Stimulated activated CD4-positive, alpha-beta T cell treated with anti-CD3 and anti-CD28 coated beads, Interleukin-4, amount 100 ng/mL, for 4 hours (primary cell): ENCODE data around the gene EN2.
A peak's percentile ranks its signal among the peaks of the same experiment; 100 is the strongest.

ENCODE experiments used
- DNase-seq, 2 experiments: peaks; one replicate each; pipeline ENCODE4 v3.0.0-alpha.2; 2020

The EN2 gene

GRCh38 chr7:155451840-155452239, 6.1 kb upstream of the EN2 start:
- DNase-seq: no peak

- no peak for DNase-seq
These were observed 5.2 kb upstream of the EN2 start for GRCh38 chr7:155452505-155453295.

GRCh38 chr7:155453296-155454182, 4.4 kb upstream of the EN2 start:
- no peak for DNase-seq

- DNase-seq: no peak
These were observed 3.5 kb upstream of the EN2 start for GRCh38 chr7:155454183-155455112.

- DNase-seq: no peak
These were observed 2.7 kb upstream of the EN2 start for GRCh38 chr7:155455132-155455693.

- no peak for DNase-seq
These were observed 1.9 kb upstream of the EN2 start for GRCh38 chr7:155455776-155456737.

GRCh38 chr7:155456738-155457543, 988 bp upstream of the EN2 start:
- DNase-seq: peak; percentile 28 to 52

GRCh38 chr7:155457544-155458110, 302 bp upstream of the EN2 start:
- no peak for DNase-seq

- no peak for DNase-seq
These were observed 1.2 kb downstream of the EN2 start for GRCh38 chr7:155458878-155459699.

- no peak for DNase-seq
These were observed 2.0 kb downstream of the EN2 start for GRCh38 chr7:155459700-155460461.

GRCh38 chr7:155460926-155461613, 3.1 kb downstream of the EN2 start:
- DNase-seq: no peak

- DNase-seq: no peak
These were observed 3.7 kb downstream of the EN2 start for GRCh38 chr7:155461631-155462030.

- no peak for DNase-seq
These were observed 4.3 kb downstream of the EN2 start for GRCh38 chr7:155462163-155462735.

GRCh38 chr7:155463114-155463811, 5.3 kb downstream of the EN2 start:
- no peak for DNase-seq

GRCh38 chr7:155464183-155464582, 6.3 kb downstream of the EN2 start:
- DNase-seq: no peak

GRCh38 chr7:155464948-155465739, 7.2 kb downstream of the EN2 start:
- DNase-seq: no peak
